ENCODE data around the gene CSE1L. TPM values are rescaled to one million over a fixed set of nuclear protein-coding genes. Genes with fewer than 3 reads are reported as not detected.
A peak's percentile ranks its signal among the peaks of the same experiment; 100 is the strongest.

CSE1L gene
- total RNA-seq, 1 experiment from 2014 or later = 316 TPM

DNA sequence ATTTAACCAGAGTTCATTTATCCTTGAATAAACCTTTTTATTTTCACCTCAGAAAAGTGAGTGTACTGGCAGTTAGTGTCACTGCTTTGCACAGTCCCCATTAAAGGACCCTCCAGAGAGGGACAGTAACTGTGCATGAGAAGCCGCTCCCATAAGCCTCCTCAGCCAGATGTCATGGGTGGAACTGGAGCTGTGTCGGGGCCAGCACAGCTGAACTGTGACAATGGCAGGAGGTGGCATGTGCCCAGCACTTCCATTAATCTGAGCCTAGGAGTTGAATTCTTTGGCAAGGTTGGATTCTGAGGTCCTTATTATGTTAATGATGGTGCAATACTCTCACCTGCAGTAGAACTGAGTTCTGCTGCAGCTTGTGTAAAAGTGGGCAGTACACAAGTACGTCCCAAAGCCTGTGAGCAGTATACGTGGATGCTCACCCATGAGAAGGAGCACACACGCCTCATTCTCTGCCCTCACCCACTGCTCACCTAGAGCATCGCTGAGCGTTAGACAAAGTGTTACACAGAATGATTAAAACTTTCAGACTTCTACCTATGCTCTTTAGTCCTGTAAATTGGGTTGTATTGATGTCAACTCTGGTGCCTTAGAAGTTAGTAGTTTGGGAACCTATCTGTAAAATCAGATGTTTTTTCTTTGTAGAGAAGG is 11.9 kb upstream of the CSE1L start:
- DNase-seq = peak in 1 of 2 experiments; percentile 27
- BruUV-seq (replicated peaks) = no TSS peak
- H3K4me3 Mint-ChIP-seq (ENCODE audit: unreplicated experiment) = no peak overlapping the region
- no peak overlapping the region for H3K4me3 ChIP-seq (ENCODE audit: low read depth, low read length)
- peaks cover 64% of the 10 kb centered on the region for H3K36me3 Mint-ChIP-seq (ENCODE audit: insufficient read depth, unreplicated experiment)
- no peaks in the 10 kb centered on the region for H3K4me1 Mint-ChIP-seq (ENCODE audit: low read depth, unreplicated experiment)
- H3K4me1 ChIP-seq = no peaks in the 10 kb centered on the region
- ChIA-PET POLR2A (no interaction called here), CTCF (no interaction called here)
- no peaks in the 10 kb centered on the region; the same call in 1 of the 2 replicates for H3K9me3 ChIP-seq
- intact Hi-C loops (cut with micrococcal nuclease; ENCODE audit: unreplicated experiment) = no loop called here
- peaks cover 3% of the 10 kb centered on the region; the same call in 1 of the 2 replicates for H3K36me3 ChIP-seq (ENCODE audit: control insufficient read depth, insufficient read depth, low read length)
- TF ChIP-seq, protein P1, sequence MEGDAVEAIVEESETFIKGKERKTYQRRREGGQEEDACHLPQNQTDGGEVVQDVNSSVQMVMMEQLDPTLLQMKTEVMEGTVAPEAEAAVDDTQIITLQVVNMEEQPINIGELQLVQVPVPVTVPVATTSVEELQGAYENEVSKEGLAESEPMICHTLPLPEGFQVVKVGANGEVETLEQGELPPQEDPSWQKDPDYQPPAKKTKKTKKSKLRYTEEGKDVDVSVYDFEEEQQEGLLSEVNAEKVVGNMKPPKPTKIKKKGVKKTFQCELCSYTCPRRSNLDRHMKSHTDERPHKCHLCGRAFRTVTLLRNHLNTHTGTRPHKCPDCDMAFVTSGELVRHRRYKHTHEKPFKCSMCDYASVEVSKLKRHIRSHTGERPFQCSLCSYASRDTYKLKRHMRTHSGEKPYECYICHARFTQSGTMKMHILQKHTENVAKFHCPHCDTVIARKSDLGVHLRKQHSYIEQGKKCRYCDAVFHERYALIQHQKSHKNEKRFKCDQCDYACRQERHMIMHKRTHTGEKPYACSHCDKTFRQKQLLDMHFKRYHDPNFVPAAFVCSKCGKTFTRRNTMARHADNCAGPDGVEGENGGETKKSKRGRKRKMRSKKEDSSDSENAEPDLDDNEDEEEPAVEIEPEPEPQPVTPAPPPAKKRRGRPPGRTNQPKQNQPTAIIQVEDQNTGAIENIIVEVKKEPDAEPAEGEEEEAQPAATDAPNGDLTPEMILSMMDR (IDR thresholded peaks at IDR 0.05; ENCODE audit: insufficient read depth in 1 of 2, low read depth in 1 of 2, low read length in 1 of 2, severe bottlenecking in 1 of 2, unreplicated experiment in 1 of 2) = no peak
- H3K9me3 Mint-ChIP-seq (ENCODE audit: unreplicated experiment) = no peaks in the 10 kb centered on the region
- no peak overlapping the region for H3K27ac Mint-ChIP-seq (ENCODE audit: unreplicated experiment)
- H3K27me3 ChIP-seq (replicated peaks; ENCODE audit: control insufficient read depth, insufficient read depth, low read length) = no peaks in the 10 kb centered on the region
- no peaks in the 10 kb centered on the region for H3K27me3 Mint-ChIP-seq (ENCODE audit: insufficient read depth, unreplicated experiment)

DNA sequence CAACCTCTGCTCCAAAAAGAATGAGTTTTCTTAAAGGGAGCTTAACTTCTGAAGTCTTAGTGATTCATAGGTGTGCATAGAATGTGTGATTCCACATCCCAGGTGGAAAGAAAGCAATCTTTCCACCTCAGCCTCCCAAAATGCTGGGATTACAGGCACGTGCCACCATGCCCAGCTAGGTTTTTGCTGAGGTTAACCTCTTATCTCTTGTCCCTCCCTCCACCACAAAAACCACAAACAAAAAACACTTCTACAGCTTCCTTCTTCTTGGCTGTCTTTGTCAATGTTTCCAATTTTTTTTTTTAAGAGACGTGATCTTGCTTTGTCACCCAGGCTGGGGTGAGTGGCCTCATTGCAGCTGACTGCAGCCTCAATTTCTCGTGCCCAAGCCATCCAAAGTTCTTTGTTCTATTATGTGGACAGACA is 8.1 kb upstream of the CSE1L start:
- DNase-seq = peak in 1 of 2 experiments; percentile 21
- no TSS peak for BruUV-seq (replicated peaks)
- ChIA-PET POLR2A (interaction anchor here (1.0 kb wide), 1 partner anchor 9 kb away, joined by 5 read pairs; no protein-coding TSS in a partner anchor), CTCF (interaction anchor here (1.2 kb wide), 1 partner anchor 9 kb away, joined by 9 read pairs; no protein-coding TSS in a partner anchor)
- Histone ChIP-seq H3K4me3 (ENCODE audit: low read depth, low read length) (no peak overlapping the region), H3K9me3 (no peaks in the 10 kb centered on the region; the same call in 1 of the 2 replicates), H3K36me3 (ENCODE audit: control insufficient read depth, insufficient read depth, low read length) (peaks cover 3% of the 10 kb centered on the region; the same call in 1 of the 2 replicates), H3K27me3 (replicated peaks; ENCODE audit: control insufficient read depth, insufficient read depth, low read length) (no peaks in the 10 kb centered on the region), H3K4me1 (no peaks in the 10 kb centered on the region)
- Mint-ChIP-seq H3K27ac (ENCODE audit: unreplicated experiment) (no peak overlapping the region), H3K27me3 (ENCODE audit: insufficient read depth, unreplicated experiment) (no peaks in the 10 kb centered on the region), H3K36me3 (ENCODE audit: insufficient read depth, unreplicated experiment) (peaks cover 27% of the 10 kb centered on the region), H3K4me3 (ENCODE audit: unreplicated experiment) (no peak overlapping the region), H3K9me3 (ENCODE audit: unreplicated experiment) (no peaks in the 10 kb centered on the region), H3K4me1 (ENCODE audit: low read depth, unreplicated experiment) (no peaks in the 10 kb centered on the region)
- intact Hi-C loops (cut with micrococcal nuclease; ENCODE audit: unreplicated experiment) = no loop called here
- TF ChIP-seq, protein P1 (IDR thresholded peaks at IDR 0.05; ENCODE audit: insufficient read depth in 1 of 2, low read depth in 1 of 2, low read length in 1 of 2, severe bottlenecking in 1 of 2, unreplicated experiment in 1 of 2) = no peak

DNA sequence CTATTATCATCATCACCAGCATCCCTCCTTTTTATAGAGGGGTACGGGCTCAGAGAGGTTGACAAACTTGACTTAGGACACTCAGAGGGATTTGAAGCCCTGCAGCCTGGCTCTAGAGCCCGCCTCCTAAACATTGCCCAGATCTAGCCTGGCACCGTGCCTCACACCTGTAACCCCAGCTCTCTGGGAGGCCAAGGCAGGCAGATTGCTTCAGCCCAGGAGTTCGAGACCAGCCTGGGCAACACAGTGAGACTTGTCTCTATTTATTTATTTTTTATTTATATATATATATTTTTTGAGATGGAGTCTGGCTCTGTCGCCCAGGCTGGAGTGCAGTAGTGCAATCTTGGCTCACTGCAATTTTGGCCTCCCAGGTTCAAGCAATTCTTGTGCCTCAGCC is 6.3 kb upstream of the CSE1L start:
- Histone ChIP-seq H3K27me3 (replicated peaks; ENCODE audit: control insufficient read depth, insufficient read depth, low read length) (no peaks in the 10 kb centered on the region), H3K4me3 (ENCODE audit: low read depth, low read length) (no peak overlapping the region), H3K36me3 (ENCODE audit: control insufficient read depth, insufficient read depth, low read length) (no peaks in the 10 kb centered on the region), H3K9me3 (no peaks in the 10 kb centered on the region; the same call in 1 of the 2 replicates), H3K4me1 (no peaks in the 10 kb centered on the region)
- no peak overlapping the region for H3K27ac Mint-ChIP-seq (ENCODE audit: unreplicated experiment)
- no TSS peak for BruUV-seq (replicated peaks)
- DNase-seq = peak in 1 of 2 experiments; percentile 20
- intact Hi-C loops (cut with micrococcal nuclease; ENCODE audit: unreplicated experiment) = no loop called here
- no peaks in the 10 kb centered on the region for H3K9me3 Mint-ChIP-seq (ENCODE audit: unreplicated experiment)
- H3K27me3 Mint-ChIP-seq (ENCODE audit: insufficient read depth, unreplicated experiment) = no peaks in the 10 kb centered on the region
- TF ChIP-seq, protein P1 (IDR thresholded peaks at IDR 0.05; ENCODE audit: insufficient read depth in 1 of 2, low read depth in 1 of 2, low read length in 1 of 2, severe bottlenecking in 1 of 2, unreplicated experiment in 1 of 2) = no peak
- peaks cover 8% of the 10 kb centered on the region for H3K36me3 Mint-ChIP-seq (ENCODE audit: insufficient read depth, unreplicated experiment)
- H3K4me3 Mint-ChIP-seq (ENCODE audit: unreplicated experiment) = no peak overlapping the region
- H3K4me1 Mint-ChIP-seq (ENCODE audit: low read depth, unreplicated experiment) = peaks cover 1% of the 10 kb centered on the region
- ChIA-PET POLR2A (interaction anchor here (0.7 kb wide), 1 partner anchor 13 kb away, joined by 3 read pairs; no protein-coding TSS in a partner anchor), CTCF (no interaction called here)

Measured in Caco-2 (cell line).